ENCODE results near the gene CTAGE1. TPM values are rescaled to one million over a fixed set of nuclear protein-coding genes. Genes with fewer than 3 reads are reported as not detected.
"Not testable (repeated sequence)": the region's sequence is repeated elsewhere in the genome, so short reads cannot be mapped to it uniquely, and the experiment has no call there.

Gene CTAGE1
- total and polyA plus RNA-seq, 4 donors = 0.06 TPM; not detected in 3

GRCh38 chr18:22452226-22452668, 34.5 kb upstream of the CTAGE1 start:
- H3K4me3 ChIP-seq = no peak overlapping the region
- no peaks in the 10 kb centered on the region for H3K9me3 ChIP-seq (ENCODE audit: control insufficient read depth in 4 of 4, insufficient read depth in 3 of 4, low read length in 3 of 4)
- H3K4me1 ChIP-seq (ENCODE audit: control insufficient read depth in 5 of 5, insufficient read depth in 5 of 5, low read length in 5 of 5) = peaks cover 0 to 60% (median 5%) of the 10 kb centered on the region in 5 donors
- no peaks in the 10 kb centered on the region for H3K36me3 ChIP-seq (ENCODE audit: control insufficient read depth in 4 of 4, insufficient read depth in 4 of 4, low read length in 4 of 4)
- no peak for DNase-seq
- WGBS, 2 donors = 41 to 59% methylated on average over 7 to 8 of the region's 8 CpGs
- no peak for TF ChIP-seq CTCF (IDR thresholded peaks at IDR 0.05; ENCODE audit: control extremely low read depth, extremely low read depth)
- no peak for ATAC-seq (ENCODE audit: insufficient read depth, low FRiP score)
- H3K27ac ChIP-seq (ENCODE audit: low read depth in 1 of 2, low read length in 1 of 2) = peak overlapping the region in 1 of 2 donors; percentile 36
- no peaks in the 10 kb centered on the region for H3K27me3 ChIP-seq (ENCODE audit: control insufficient read depth in 3 of 3, insufficient read depth in 3 of 3, low read length in 2 of 3)
- H3K9ac ChIP-seq (ENCODE audit: insufficient read depth in 1 of 2, low read length in 2 of 2) = no peak overlapping the region

GRCh38 chr18:22451796-22452195, 34.1 kb upstream of the CTAGE1 start:
- Histone ChIP-seq H3K27me3 (ENCODE audit: control insufficient read depth in 3 of 3, insufficient read depth in 3 of 3, low read length in 2 of 3) (no peaks in the 10 kb centered on the region), H3K36me3 (ENCODE audit: control insufficient read depth in 4 of 4, insufficient read depth in 4 of 4, low read length in 4 of 4) (no peaks in the 10 kb centered on the region), H3K9ac (ENCODE audit: insufficient read depth in 1 of 2, low read length in 2 of 2) (no peak overlapping the region), H3K4me1 (ENCODE audit: control insufficient read depth in 5 of 5, insufficient read depth in 5 of 5, low read length in 5 of 5) (peaks cover 0 to 60% (median 5%) of the 10 kb centered on the region in 5 donors), H3K9me3 (ENCODE audit: control insufficient read depth in 4 of 4, insufficient read depth in 3 of 4, low read length in 3 of 4) (no peaks in the 10 kb centered on the region), H3K4me3 (no peak overlapping the region), H3K27ac (ENCODE audit: low read depth in 1 of 2, low read length in 1 of 2) (peak overlapping the region in 1 of 2 donors; percentile 36)
- no peak for DNase-seq
- no peak for ATAC-seq (ENCODE audit: insufficient read depth, low FRiP score)
- 40 to 42% methylated on average over 7 of the region's 7 CpGs for WGBS, 2 donors
- TF ChIP-seq CTCF (IDR thresholded peaks at IDR 0.05; ENCODE audit: control extremely low read depth, extremely low read depth) = no peak

- H3K4me1 ChIP-seq (ENCODE audit: control insufficient read depth in 5 of 5, insufficient read depth in 5 of 5, low read length in 5 of 5) = peaks cover 0 to 49% (median 5%) of the 10 kb centered on the region in 5 donors
- H3K27ac ChIP-seq (ENCODE audit: low read depth in 1 of 2, low read length in 1 of 2); H3K36me3 ChIP-seq (ENCODE audit: control insufficient read depth in 4 of 4, insufficient read depth in 4 of 4, low read length in 4 of 4); DNase-seq; H3K27me3 ChIP-seq (ENCODE audit: control insufficient read depth in 3 of 3, insufficient read depth in 3 of 3, low read length in 2 of 3); H3K4me3 ChIP-seq; ATAC-seq (ENCODE audit: insufficient read depth, low FRiP score); H3K9me3 ChIP-seq (ENCODE audit: control insufficient read depth in 4 of 4, insufficient read depth in 3 of 4, low read length in 3 of 4); H3K9ac ChIP-seq (ENCODE audit: insufficient read depth in 1 of 2, low read length in 2 of 2): not testable (repeated sequence)
- 94 to 97% methylated on average over 3 of the region's 3 CpGs for WGBS, 2 donors
These were observed 33.1 kb upstream of the CTAGE1 start for GRCh38 chr18:22450766-22451165.

- H3K27me3 ChIP-seq (ENCODE audit: control insufficient read depth in 3 of 3, insufficient read depth in 3 of 3, low read length in 2 of 3); DNase-seq; H3K36me3 ChIP-seq (ENCODE audit: control insufficient read depth in 4 of 4, insufficient read depth in 4 of 4, low read length in 4 of 4); ATAC-seq (ENCODE audit: insufficient read depth, low FRiP score); H3K27ac ChIP-seq (ENCODE audit: low read depth in 1 of 2, low read length in 1 of 2); H3K9ac ChIP-seq (ENCODE audit: insufficient read depth in 1 of 2, low read length in 2 of 2); H3K9me3 ChIP-seq (ENCODE audit: control insufficient read depth in 4 of 4, insufficient read depth in 3 of 4, low read length in 3 of 4); H3K4me3 ChIP-seq: not testable (repeated sequence)
- 28 to 46% methylated on average over 1 of the region's 1 CpG for WGBS, 2 donors
- peaks cover 0 to 45% (median 5%) of the 10 kb centered on the region in 5 donors for H3K4me1 ChIP-seq (ENCODE audit: control insufficient read depth in 5 of 5, insufficient read depth in 5 of 5, low read length in 5 of 5)
These were observed 32.6 kb upstream of the CTAGE1 start for GRCh38 chr18:22450318-22450717.

- not testable (repeated sequence) for H3K9me3 ChIP-seq (ENCODE audit: control insufficient read depth in 4 of 4, insufficient read depth in 3 of 4, low read length in 3 of 4); DNase-seq; H3K9ac ChIP-seq (ENCODE audit: insufficient read depth in 1 of 2, low read length in 2 of 2); H3K27ac ChIP-seq (ENCODE audit: low read depth in 1 of 2, low read length in 1 of 2); H3K27me3 ChIP-seq (ENCODE audit: control insufficient read depth in 3 of 3, insufficient read depth in 3 of 3, low read length in 2 of 3); H3K4me3 ChIP-seq; H3K36me3 ChIP-seq (ENCODE audit: control insufficient read depth in 4 of 4, insufficient read depth in 4 of 4, low read length in 4 of 4); ATAC-seq (ENCODE audit: insufficient read depth, low FRiP score)
- H3K4me1 ChIP-seq (ENCODE audit: control insufficient read depth in 5 of 5, insufficient read depth in 5 of 5, low read length in 5 of 5) = peaks cover 0 to 39% (median 5%) of the 10 kb centered on the region in 5 donors
These were observed 32.0 kb upstream of the CTAGE1 start for GRCh38 chr18:22449753-22450152.

All from lung (tissue), 12 donors.